DMS 273 (cell line): ENCODE data around the gene HBG1.
"Not testable (repeated sequence)": the region's sequence is repeated elsewhere in the genome, so short reads cannot be mapped to it uniquely, and the experiment has no call there.

Experiments used
- DNase-seq: peaks from one replicate; lab custom pipeline; 2025; ENCODE audit not compliant: unreplicated experiment; lab: John Stamatoyannopoulos, UW

The HBG1 gene

GRCh38 chr11:5277807-5278382, 28.2 kb upstream of the HBG1 start:
- no peak for DNase-seq

GRCh38 chr11:5276697-5277096, 27.0 kb upstream of the HBG1 start:
- DNase-seq, result no peak

- DNase-seq, result no peak
Measured at GRCh38 chr11:5275369-5276110, 25.9 kb upstream of the HBG1 start.

GRCh38 chr11:5274395-5274794, 24.7 kb upstream of the HBG1 start:
- DNase-seq, result no peak

- no peak for DNase-seq
Measured at GRCh38 chr11:5272395-5273017, 22.8 kb upstream of the HBG1 start.

GRCh38 chr11:5269715-5270147, 20.1 kb upstream of the HBG1 start, which contains the start of gene HBE1:
Gene HBE1 (minus strand): TSS chr11:5269945. CDS start chr11:5269890, 55 bp downstream.
- no peak for DNase-seq

GRCh38 chr11:5267033-5267563, 17.4 kb upstream of the HBG1 start:
- no peak for DNase-seq

GRCh38 chr11:5266609-5267008, 17.0 kb upstream of the HBG1 start:
- DNase-seq, result no peak

- no peak for DNase-seq
Measured at GRCh38 chr11:5265832-5266231, 16.2 kb upstream of the HBG1 start.

- no peak for DNase-seq
Measured at GRCh38 chr11:5258543-5259262, 9.0 kb upstream of the HBG1 start.

GRCh38 chr11:5257296-5257695, 7.6 kb upstream of the HBG1 start:
- DNase-seq, result no peak

GRCh38 chr11:5254646-5255413, 5.2 kb upstream of the HBG1 start, which contains the start of gene HBG2:
Gene HBG2 (minus strand): TSS chr11:5254781. CDS start chr11:5254728, 53 bp downstream.
- not testable (repeated sequence) for DNase-seq

- DNase-seq, result not testable (repeated sequence)
Measured at GRCh38 chr11:5254023-5254422, 4.4 kb upstream of the HBG1 start.

- not testable (repeated sequence) for DNase-seq
Measured at GRCh38 chr11:5253440-5253839, 3.8 kb upstream of the HBG1 start.

- no peak for DNase-seq
Measured at GRCh38 chr11:5252919-5253265, 3.2 kb upstream of the HBG1 start.

- no peak for DNase-seq
Measured at GRCh38 chr11:5252192-5252918, 2.7 kb upstream of the HBG1 start.

GRCh38 chr11:5251746-5252145, 2.1 kb upstream of the HBG1 start:
- no peak for DNase-seq

- no peak for DNase-seq
Measured at GRCh38 chr11:5250543-5251204, 1.0 kb upstream of the HBG1 start.

- not testable (repeated sequence) for DNase-seq
Measured at GRCh38 chr11:5248498-5248897, 1.2 kb downstream of the HBG1 start.
